ENCODE measurements around the gene HSPA13. TPM values are rescaled to one million over a fixed set of nuclear protein-coding genes. Genes with fewer than 3 reads are reported as not detected.

The HSPA13 gene
- total and polyA plus RNA-seq, 2 donors (not counting 3 experiments of a cell fraction or from before 2014, with no cell fraction given), result 11.5 to 40.4 TPM

DNA sequence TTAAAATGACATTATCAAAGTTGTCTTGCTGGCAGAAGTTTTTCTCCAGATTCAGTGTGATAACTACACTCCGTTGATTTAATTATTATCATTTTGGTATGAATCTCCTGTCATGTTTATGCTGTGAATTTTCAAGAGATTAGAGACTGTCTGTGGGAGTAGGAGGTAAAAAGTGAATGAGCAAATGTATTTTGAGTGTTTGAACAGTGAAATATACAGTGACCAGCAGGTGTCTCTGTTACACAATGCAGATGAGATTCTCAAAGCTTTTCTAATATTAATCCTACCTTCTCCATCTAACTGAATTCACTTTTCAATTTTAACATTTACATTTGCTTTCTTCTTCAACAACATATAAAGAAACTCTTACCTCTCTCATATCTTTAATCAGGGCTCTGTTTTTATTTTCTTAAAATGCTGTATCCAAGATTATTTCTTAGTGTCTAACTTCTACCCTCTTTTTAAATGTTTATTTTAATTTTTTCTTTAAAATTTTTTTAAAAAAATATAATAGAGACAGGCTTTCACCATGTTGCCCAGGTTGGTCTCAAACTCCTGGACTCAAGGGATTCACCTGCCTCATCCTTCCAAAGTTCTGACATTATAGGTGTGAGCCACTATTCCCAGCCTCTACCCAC lies 20.9 kb upstream of the HSPA13 start:
- no TSS peak for BruUV-seq (replicated peaks)
- Histone ChIP-seq H3K9ac (replicated peaks; ENCODE audit: extremely low read depth, insufficient read depth, low read length) (no peak overlapping the region), H3K79me2 (ENCODE audit: control insufficient read depth, insufficient read depth, low read length) (no peaks in the 10 kb centered on the region), H3K9me3 (replicated peaks; ENCODE audit: control insufficient read depth, insufficient read depth, low read length) (no peaks in the 10 kb centered on the region), H3K9me1 (replicated peaks; ENCODE audit: control insufficient read depth, extremely low read depth, insufficient read depth, low read length) (no peaks in the 10 kb centered on the region), H3K27ac (ENCODE audit: insufficient read depth, low read depth, low read length) (no peak overlapping the region), H3K4me2 (ENCODE audit: insufficient read depth, low read length) (no peak overlapping the region), H3K4me3 (replicated peaks in 1 of 3; ENCODE audit: insufficient read depth in 1 of 3, low read depth in 1 of 3, low read length in 3 of 3) (no peak overlapping the region), H3K36me3 (ENCODE audit: control insufficient read depth in 2 of 2, extremely low read depth in 1 of 2, insufficient read depth in 2 of 2, low read length in 2 of 2) (no peaks in the 10 kb centered on the region), H4K20me1 (replicated peaks; ENCODE audit: control insufficient read depth, extremely low read depth, insufficient read depth, low read length) (no peaks in the 10 kb centered on the region), H2AFZ (ENCODE audit: low read depth, low read length) (no peak overlapping the region), H3K4me1 (ENCODE audit: control insufficient read depth, extremely low read depth, insufficient read depth, low read length) (no peaks in the 10 kb centered on the region), H3K27me3 (ENCODE audit: control insufficient read depth in 2 of 2, insufficient read depth in 2 of 2, low read length in 2 of 2) (no peaks in the 10 kb centered on the region)
- POLR2A ChIA-PET, result no interaction called here
- peak; percentile 45 for DNase-seq (ENCODE audit: low read depth, low spot score)
- TF ChIP-seq POLR2AphosphoS5 (IDR thresholded peaks at IDR 0.05; ENCODE audit: insufficient read depth, low read depth, low read length), result no peak
- TF ChIP-seq, protein P1, sequence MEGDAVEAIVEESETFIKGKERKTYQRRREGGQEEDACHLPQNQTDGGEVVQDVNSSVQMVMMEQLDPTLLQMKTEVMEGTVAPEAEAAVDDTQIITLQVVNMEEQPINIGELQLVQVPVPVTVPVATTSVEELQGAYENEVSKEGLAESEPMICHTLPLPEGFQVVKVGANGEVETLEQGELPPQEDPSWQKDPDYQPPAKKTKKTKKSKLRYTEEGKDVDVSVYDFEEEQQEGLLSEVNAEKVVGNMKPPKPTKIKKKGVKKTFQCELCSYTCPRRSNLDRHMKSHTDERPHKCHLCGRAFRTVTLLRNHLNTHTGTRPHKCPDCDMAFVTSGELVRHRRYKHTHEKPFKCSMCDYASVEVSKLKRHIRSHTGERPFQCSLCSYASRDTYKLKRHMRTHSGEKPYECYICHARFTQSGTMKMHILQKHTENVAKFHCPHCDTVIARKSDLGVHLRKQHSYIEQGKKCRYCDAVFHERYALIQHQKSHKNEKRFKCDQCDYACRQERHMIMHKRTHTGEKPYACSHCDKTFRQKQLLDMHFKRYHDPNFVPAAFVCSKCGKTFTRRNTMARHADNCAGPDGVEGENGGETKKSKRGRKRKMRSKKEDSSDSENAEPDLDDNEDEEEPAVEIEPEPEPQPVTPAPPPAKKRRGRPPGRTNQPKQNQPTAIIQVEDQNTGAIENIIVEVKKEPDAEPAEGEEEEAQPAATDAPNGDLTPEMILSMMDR (IDR thresholded peaks at IDR 0.05; ENCODE audit: extremely low read depth in 1 of 2, insufficient read depth in 1 of 2, low read depth in 1 of 2, low read length in 2 of 2), result peak; percentile 33 to 49
- peak; percentile 86 for FAIRE-seq
- intact Hi-C loops (cut with micrococcal nuclease) (loop anchor here (2.0 to 10.0 kb wide), 6 partner anchors 145 to 1191 kb away; no protein-coding TSS in a partner anchor), dilution Hi-C loops (cut with MboI; ENCODE audit: extremely low pct_ligation_motif_present, low sequenced_read_pairs) (no loop called here)
- CTCF ChIA-PET, result interaction anchor here (0.7 to 1.8 kb wide), 15 partner anchors 10 to 1188 kb away, joined by 3 to 15 read pairs (median 5); partner anchors contain the start of gene HSPA13

DNA sequence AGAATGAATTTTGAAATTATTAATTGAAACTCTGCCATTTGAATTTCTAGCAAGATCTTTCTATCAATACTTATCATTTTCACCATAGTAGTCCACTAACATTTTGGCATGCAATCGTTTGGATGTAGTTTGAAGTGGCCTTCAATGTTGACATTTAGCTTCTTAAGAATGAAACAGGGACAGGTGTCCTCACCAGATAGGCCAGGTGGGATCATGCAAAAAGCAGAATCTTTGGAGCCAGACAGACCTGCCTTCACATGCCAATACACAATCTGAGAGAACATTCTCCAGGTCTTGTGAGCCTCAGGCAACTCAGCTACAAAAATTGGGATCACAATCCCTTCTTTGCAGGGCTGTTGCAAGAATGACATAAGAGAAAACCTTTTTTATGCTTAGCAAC lies 18.3 kb upstream of the HSPA13 start:
- intact Hi-C loops (cut with micrococcal nuclease) (loop anchor here (5.0 to 10.0 kb wide), 5 partner anchors 336 to 1194 kb away; no protein-coding TSS in a partner anchor), dilution Hi-C loops (cut with MboI; ENCODE audit: extremely low pct_ligation_motif_present, low sequenced_read_pairs) (no loop called here)
- H3K27ac ChIP-seq (ENCODE audit: insufficient read depth, low read depth, low read length), result no peak overlapping the region
- H2AFZ ChIP-seq (ENCODE audit: low read depth, low read length), result no peak overlapping the region
- FAIRE-seq (no peak), DNase-seq (ENCODE audit: low read depth, low spot score) (no peak)
- no peak overlapping the region for H3K4me2 ChIP-seq (ENCODE audit: insufficient read depth, low read length)
- no peaks in the 10 kb centered on the region for H3K36me3 ChIP-seq (ENCODE audit: control insufficient read depth in 2 of 2, extremely low read depth in 1 of 2, insufficient read depth in 2 of 2, low read length in 2 of 2)
- no peaks in the 10 kb centered on the region for H4K20me1 ChIP-seq (replicated peaks; ENCODE audit: control insufficient read depth, extremely low read depth, insufficient read depth, low read length)
- H3K9me1 ChIP-seq (replicated peaks; ENCODE audit: control insufficient read depth, extremely low read depth, insufficient read depth, low read length), result no peaks in the 10 kb centered on the region
- POLR2A ChIA-PET, result no interaction called here
- BruUV-seq (replicated peaks), result no TSS peak
- no peaks in the 10 kb centered on the region for H3K79me2 ChIP-seq (ENCODE audit: control insufficient read depth, insufficient read depth, low read length)
- no peaks in the 10 kb centered on the region for H3K27me3 ChIP-seq (ENCODE audit: control insufficient read depth in 2 of 2, insufficient read depth in 2 of 2, low read length in 2 of 2)
- CTCF ChIA-PET, result interaction anchor here (0.9 to 1.4 kb wide), 3 partner anchors 8 to 41 kb away, joined by 3 to 6 read pairs (median 4); no protein-coding TSS in a partner anchor
- no peaks in the 10 kb centered on the region for H3K4me1 ChIP-seq (ENCODE audit: control insufficient read depth, extremely low read depth, insufficient read depth, low read length)
- TF ChIP-seq POLR2AphosphoS5 (IDR thresholded peaks at IDR 0.05; ENCODE audit: insufficient read depth, low read depth, low read length) (no peak), POLR2A (IDR thresholded peaks at IDR 0.05; ENCODE audit: low read depth, low read length) (no peak), GATA2 (IDR thresholded peaks at IDR 0.05; ENCODE audit: insufficient read depth, insufficient read length, low read depth, low read length) (no peak)
- TF ChIP-seq, protein P1 (IDR thresholded peaks at IDR 0.05; ENCODE audit: extremely low read depth in 1 of 2, insufficient read depth in 1 of 2, low read depth in 1 of 2, low read length in 2 of 2), result no peak
- H3K4me3 ChIP-seq (replicated peaks in 1 of 3; ENCODE audit: insufficient read depth in 1 of 3, low read depth in 1 of 3, low read length in 3 of 3), result no peak overlapping the region
- H3K9me3 ChIP-seq (replicated peaks; ENCODE audit: control insufficient read depth, insufficient read depth, low read length), result no peaks in the 10 kb centered on the region
- no peak overlapping the region for H3K9ac ChIP-seq (replicated peaks; ENCODE audit: extremely low read depth, insufficient read depth, low read length)
